OCI-LY1 (cell line): ENCODE measurements around the gene PCBP3.

ENCODE experiments used
- EZH2 ChIP-seq: fragments of 200-600 bp; sonication (generic), shearing (Covaris generic); IDR thresholded peaks from 2 replicates; pipeline ENCODE4 v1.8.0; 2017; ENCODE audit warnings: borderline replicate concordance, mixed run types, mild to moderate bottlenecking, antibody characterized with exemption, low read length, moderate library complexity, mixed read lengths
- TF ChIP-seq, protein P1 (sequence below): fragments of 200-600 bp; sonication (generic), shearing (Covaris generic); IDR thresholded peaks from 2 replicates; pipeline ENCODE4 v1.5.1; 2017; ENCODE audit warnings: mild to moderate bottlenecking, antibody characterized with exemption, low read length, moderate library complexity, mixed read lengths

DNA sequence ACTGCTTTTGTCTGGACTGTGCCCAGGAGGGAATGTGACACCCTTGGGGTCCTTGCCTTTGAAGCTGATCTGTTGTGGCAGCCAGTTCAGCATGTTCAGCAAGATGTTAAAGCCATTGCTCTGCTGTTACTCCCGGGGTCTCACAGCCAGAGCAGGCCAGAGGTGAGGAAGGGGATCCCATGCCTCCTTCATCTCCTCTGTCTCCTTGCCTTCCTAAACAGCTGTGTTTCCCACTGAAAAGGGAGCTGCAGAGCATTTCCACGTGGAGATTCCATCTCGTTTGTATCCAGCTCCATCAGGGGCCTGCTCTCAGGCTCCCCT, 202.2 kb downstream of the PCBP3 start:
- no peak for TF ChIP-seq EZH2
- TF ChIP-seq, protein P1, sequence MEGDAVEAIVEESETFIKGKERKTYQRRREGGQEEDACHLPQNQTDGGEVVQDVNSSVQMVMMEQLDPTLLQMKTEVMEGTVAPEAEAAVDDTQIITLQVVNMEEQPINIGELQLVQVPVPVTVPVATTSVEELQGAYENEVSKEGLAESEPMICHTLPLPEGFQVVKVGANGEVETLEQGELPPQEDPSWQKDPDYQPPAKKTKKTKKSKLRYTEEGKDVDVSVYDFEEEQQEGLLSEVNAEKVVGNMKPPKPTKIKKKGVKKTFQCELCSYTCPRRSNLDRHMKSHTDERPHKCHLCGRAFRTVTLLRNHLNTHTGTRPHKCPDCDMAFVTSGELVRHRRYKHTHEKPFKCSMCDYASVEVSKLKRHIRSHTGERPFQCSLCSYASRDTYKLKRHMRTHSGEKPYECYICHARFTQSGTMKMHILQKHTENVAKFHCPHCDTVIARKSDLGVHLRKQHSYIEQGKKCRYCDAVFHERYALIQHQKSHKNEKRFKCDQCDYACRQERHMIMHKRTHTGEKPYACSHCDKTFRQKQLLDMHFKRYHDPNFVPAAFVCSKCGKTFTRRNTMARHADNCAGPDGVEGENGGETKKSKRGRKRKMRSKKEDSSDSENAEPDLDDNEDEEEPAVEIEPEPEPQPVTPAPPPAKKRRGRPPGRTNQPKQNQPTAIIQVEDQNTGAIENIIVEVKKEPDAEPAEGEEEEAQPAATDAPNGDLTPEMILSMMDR, result no peak
